Kidney (tissue), 14 donors: ENCODE results near the gene CCDC121. TPM values are rescaled to one million over a fixed set of nuclear protein-coding genes. Genes with fewer than 3 reads are reported as not detected.

Source experiments
- DNase-seq, 5 donors: peaks; one replicate each; pipeline ENCODE4 v3.0.0-alpha.2; 2013 to 2020
- FAIRE-seq: peaks from 2 replicates; lab custom pipeline; 2012; peaks lifted over from hg19 to GRCh38; lab: Jason Lieb, UNC
- H3K27ac ChIP-seq, 2 donors: one replicate each; pipeline ENCODE4 v1.7.0; 2013; ENCODE audit warnings: low read depth in 2 of 2, low read length in 2 of 2, inconsistent platforms in 1 of 2
- H3K27me3 ChIP-seq: one replicate; pipeline ENCODE4 v1.7.1; 2013; ENCODE audit warnings: low read length, inconsistent platforms; ENCODE audit not compliant: control insufficient read depth, insufficient read depth
- H3K36me3 ChIP-seq, 3 donors: one replicate each; pipeline versions ENCODE4 v1.7.0 to v1.7.1; 2013; ENCODE audit warnings: low read length in 3 of 3, control low read depth in 1 of 3, inconsistent platforms in 1 of 3; ENCODE audit not compliant: insufficient read depth in 3 of 3, control insufficient read depth in 2 of 3
- H3K4me1 ChIP-seq, 3 donors: one replicate each; pipeline versions ENCODE4 v1.7.0 to v1.7.1; 2013; ENCODE audit warnings: low read length in 3 of 3, inconsistent platforms in 1 of 3, low read depth in 1 of 3; ENCODE audit not compliant: control insufficient read depth in 2 of 3, insufficient read depth in 2 of 3
- H3K4me3 ChIP-seq, 3 donors: one replicate each; pipeline versions ENCODE4 v1.7.0 to v1.8.1; 2013; ENCODE audit warnings: low read length in 3 of 3, control low read depth in 1 of 3, inconsistent platforms in 1 of 3
- H3K9ac ChIP-seq, 3 donors: one replicate each; pipeline versions ENCODE4 v1.7.0 to v1.7.1; 2013; ENCODE audit warnings: low read length in 3 of 3, control low read depth in 1 of 3, inconsistent platforms in 1 of 3
- H3K9me3 ChIP-seq, 3 donors: one replicate each; pipeline versions ENCODE4 v1.7.0 to v1.7.1; 2013; ENCODE audit warnings: low read length in 3 of 3, control low read depth in 1 of 3, inconsistent platforms in 1 of 3; ENCODE audit not compliant: control insufficient read depth in 2 of 3, insufficient read depth in 1 of 3
- intact Hi-C: fragments of 100-400 bp; cut with DNase I; formaldehyde crosslinking; loops from one replicate; pipeline ENCODE4 v1.11.1; 2022
- polyA plus RNA-seq: library from polyadenylated mRNA; stranded (reverse); fragments of 350-450 nt; fragmentation: Illumina TruSeq; extraction: RNeasy Lipid Tissue Mini Kit (QIAGEN cat#74804); gene quantifications from one replicate; pipeline ENCODE4 v1.2.3, GENCODE V29; 2014; ENCODE audit warnings: low read depth, low replicate concordance; ENCODE audit not compliant: insufficient read depth
- total RNA-seq: library from RNA; stranded (reverse); fragmentation: NEBNext Ultra II Directional; extraction: Animal tissue kit (Norgen Biotek cat#: 25700); gene quantifications from one replicate; pipeline ENCODE4 v1.2.1, GENCODE V29; 2021
- TF ChIP-seq, protein P1 (sequence below): IDR thresholded peaks from 3 replicates; pipeline ENCODE4 v1.5.1; 2012; ENCODE audit warnings: mild to moderate bottlenecking, moderate library complexity, borderline replicate concordance; ENCODE audit not compliant: insufficient read depth; ENCODE audit errors: extremely low read depth
- donor health status: control.
- donor health status: control.
- donor health status: control.
- donor health status: control.
- donor health status: control.
- donor health status: DM: yes; HTN: yes; CAD: no.
- donor health status: Normal renal cell carcinoma (clear cell type).

The CCDC121 gene
- total and polyA plus RNA-seq, 2 donors from 2014 or later, result 4.2 to 5.6 TPM

- Histone ChIP-seq H3K27ac (no peak overlapping the region), H3K9me3 (no peaks in the 10 kb centered on the region), H3K4me1 (no peaks in the 10 kb centered on the region), H3K9ac (no peak overlapping the region), H3K4me3 (no peak overlapping the region), H3K27me3 (no peaks in the 10 kb centered on the region), H3K36me3 (peaks cover 17 to 53% (median 44%) of the 10 kb centered on the region in 3 donors)
- TF ChIP-seq, protein P1, sequence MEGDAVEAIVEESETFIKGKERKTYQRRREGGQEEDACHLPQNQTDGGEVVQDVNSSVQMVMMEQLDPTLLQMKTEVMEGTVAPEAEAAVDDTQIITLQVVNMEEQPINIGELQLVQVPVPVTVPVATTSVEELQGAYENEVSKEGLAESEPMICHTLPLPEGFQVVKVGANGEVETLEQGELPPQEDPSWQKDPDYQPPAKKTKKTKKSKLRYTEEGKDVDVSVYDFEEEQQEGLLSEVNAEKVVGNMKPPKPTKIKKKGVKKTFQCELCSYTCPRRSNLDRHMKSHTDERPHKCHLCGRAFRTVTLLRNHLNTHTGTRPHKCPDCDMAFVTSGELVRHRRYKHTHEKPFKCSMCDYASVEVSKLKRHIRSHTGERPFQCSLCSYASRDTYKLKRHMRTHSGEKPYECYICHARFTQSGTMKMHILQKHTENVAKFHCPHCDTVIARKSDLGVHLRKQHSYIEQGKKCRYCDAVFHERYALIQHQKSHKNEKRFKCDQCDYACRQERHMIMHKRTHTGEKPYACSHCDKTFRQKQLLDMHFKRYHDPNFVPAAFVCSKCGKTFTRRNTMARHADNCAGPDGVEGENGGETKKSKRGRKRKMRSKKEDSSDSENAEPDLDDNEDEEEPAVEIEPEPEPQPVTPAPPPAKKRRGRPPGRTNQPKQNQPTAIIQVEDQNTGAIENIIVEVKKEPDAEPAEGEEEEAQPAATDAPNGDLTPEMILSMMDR, result no peak
- FAIRE-seq, result no peak
- intact Hi-C loops, result no loop called here
- DNase-seq, result no peak
Observed at GRCh38 chr2:27655155-27655951, 26.5 kb upstream of the CCDC121 start.

DNA sequence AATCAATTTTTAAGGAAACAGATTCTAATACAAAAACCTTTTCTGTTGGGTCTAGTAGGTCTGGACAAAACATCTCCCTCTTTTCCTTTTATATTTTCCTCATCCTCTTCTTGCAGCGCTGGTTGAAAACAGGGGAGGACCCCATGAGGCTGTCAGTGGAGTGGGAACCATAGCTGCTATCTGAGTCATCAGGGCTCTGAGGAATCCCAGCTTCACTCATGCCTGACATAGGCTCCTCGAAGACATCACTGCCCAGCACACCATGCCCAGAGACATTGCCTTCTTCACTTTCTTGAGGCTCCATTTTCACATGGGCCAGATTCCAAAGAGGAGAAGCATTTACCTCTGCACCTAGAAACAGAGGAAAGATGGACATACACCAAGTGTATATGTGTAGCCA lies 24.6 kb upstream of the CCDC121 start:
- Histone ChIP-seq H3K4me3 (no peak overlapping the region), H3K27me3 (no peaks in the 10 kb centered on the region), H3K9ac (no peak overlapping the region), H3K36me3 (peaks cover 22 to 55% (median 45%) of the 10 kb centered on the region in 3 donors), H3K4me1 (no peaks in the 10 kb centered on the region), H3K9me3 (no peaks in the 10 kb centered on the region), H3K27ac (no peak overlapping the region)
- DNase-seq, result no peak
- intact Hi-C loops, result no loop called here
- TF ChIP-seq, protein P1, result no peak
- FAIRE-seq, result no peak

- no peaks in the 10 kb centered on the region for H3K9me3 ChIP-seq
- intact Hi-C loops, result no loop called here
- no peaks in the 10 kb centered on the region for H3K4me1 ChIP-seq
- TF ChIP-seq, protein P1, result no peak
- no peaks in the 10 kb centered on the region for H3K27me3 ChIP-seq
- H3K27ac ChIP-seq, result no peak overlapping the region
- H3K4me3 ChIP-seq, result no peak overlapping the region
- no peak overlapping the region for H3K9ac ChIP-seq
- no peak for FAIRE-seq
- no peak for DNase-seq
- H3K36me3 ChIP-seq, result peaks cover 22 to 61% (median 49%) of the 10 kb centered on the region in 3 donors
Observed at GRCh38 chr2:27652790-27653189, 24.0 kb upstream of the CCDC121 start.
